HTERT RPE-1 (cell line): ENCODE results near the gene COL5A3.
"Not testable (repeated sequence)": the region's sequence is repeated elsewhere in the genome, so short reads cannot be mapped to it uniquely, and the experiment has no call there.

Experiments used
- in situ Hi-C: fragments of 300-500 bp; cut with MboI; formaldehyde crosslinking; loops from 4 replicates; pipeline ENCODE4 v1.14.3; 2020; ENCODE audit warnings: low sequenced_read_pairs

COL5A3 gene

GRCh38 chr19:10010247-10010691, at the start of gene COL5A3:
Gene COL5A3 (minus strand): TSS chr19:10010504. CDS start chr19:10010385, 119 bp downstream.
- in situ Hi-C loops, result no loop called here

- in situ Hi-C loops, result no loop called here
These were observed 42.5 kb upstream of the COL5A3 start for GRCh38 chr19:10052602-10053360.

GRCh38 chr19:10049626-10050025, 39.3 kb upstream of the COL5A3 start:
- in situ Hi-C loops, result no loop called here

- in situ Hi-C loops, result no loop called here
These were observed 35.1 kb upstream of the COL5A3 start for GRCh38 chr19:10045371-10045770.

GRCh38 chr19:10044390-10044789, 34.1 kb upstream of the COL5A3 start:
- in situ Hi-C loops, result no loop called here

GRCh38 chr19:10043286-10043927, 33.1 kb upstream of the COL5A3 start:
- in situ Hi-C loops, result no loop called here

GRCh38 chr19:10037809-10038208, 27.5 kb upstream of the COL5A3 start:
- in situ Hi-C loops, result no loop called here

GRCh38 chr19:10037367-10037766, 27.1 kb upstream of the COL5A3 start:
- in situ Hi-C loops, result no loop called here

GRCh38 chr19:10036601-10037071, 26.3 kb upstream of the COL5A3 start:
- in situ Hi-C loops, result no loop called here

GRCh38 chr19:10033614-10034013, 23.3 kb upstream of the COL5A3 start:
- in situ Hi-C loops, result no loop called here

- in situ Hi-C loops, result no loop called here
These were observed 17.1 kb upstream of the COL5A3 start for GRCh38 chr19:10027158-10027997.

- in situ Hi-C loops, result no loop called here
These were observed 16.4 kb upstream of the COL5A3 start for GRCh38 chr19:10026744-10027143.

- in situ Hi-C loops, result not testable (repeated sequence)
These were observed 12.8 kb upstream of the COL5A3 start for GRCh38 chr19:10023096-10023495.

- in situ Hi-C loops, result no loop called here
These were observed 11.6 kb upstream of the COL5A3 start for GRCh38 chr19:10021863-10022262.

GRCh38 chr19:10021446-10021845, 11.1 kb upstream of the COL5A3 start:
- in situ Hi-C loops, result no loop called here

- in situ Hi-C loops, result no loop called here
These were observed 10.5 kb upstream of the COL5A3 start for GRCh38 chr19:10020851-10021250.

GRCh38 chr19:10019246-10019645, 8.9 kb upstream of the COL5A3 start:
- in situ Hi-C loops, result no loop called here

- in situ Hi-C loops, result no loop called here
These were observed 8.5 kb upstream of the COL5A3 start for GRCh38 chr19:10018786-10019185.

GRCh38 chr19:10018263-10018662, 8.0 kb upstream of the COL5A3 start:
- in situ Hi-C loops, result no loop called here

- in situ Hi-C loops, result no loop called here
These were observed 3.7 kb upstream of the COL5A3 start for GRCh38 chr19:10013834-10014618.

- in situ Hi-C loops, result no loop called here
These were observed 3.0 kb upstream of the COL5A3 start, which contains the start of gene RDH8 for GRCh38 chr19:10013316-10013715. Gene RDH8 (plus strand): TSS chr19:10013483. CDS start chr19:10013498, 15 bp downstream.
